H54 (cell line): ENCODE results near the gene JARID2.

Source experiments
- DNase-seq: peaks from one replicate; pipeline ENCODE4 v3.0.0; 2011; ENCODE audit warnings: low spot score, mixed read lengths; ENCODE audit not compliant: insufficient read length
- FAIRE-seq: peaks from 3 replicates; lab custom pipeline; 2011; peaks lifted over from hg19 to GRCh38; lab: Jason Lieb, UNC
- POLR2A ChIP-seq: IDR thresholded peaks from 2 replicates; pipeline ENCODE4 v1.6.1; 2011; ENCODE audit warnings: low read depth, mild to moderate bottlenecking, low read length

JARID2 gene

GRCh38 chr6:15359335-15359862 is 113.5 kb downstream of the JARID2 start:
- FAIRE-seq (no peak), DNase-seq (no peak)
- no peak for TF ChIP-seq POLR2A

GRCh38 chr6:15360300-15360699 is 114.4 kb downstream of the JARID2 start:
- FAIRE-seq (no peak), DNase-seq (no peak)
- TF ChIP-seq POLR2A: no peak

- DNase-seq (no peak), FAIRE-seq (no peak)
- no peak for TF ChIP-seq POLR2A
Measured at GRCh38 chr6:15361197-15361596, 115.3 kb downstream of the JARID2 start.

DNA sequence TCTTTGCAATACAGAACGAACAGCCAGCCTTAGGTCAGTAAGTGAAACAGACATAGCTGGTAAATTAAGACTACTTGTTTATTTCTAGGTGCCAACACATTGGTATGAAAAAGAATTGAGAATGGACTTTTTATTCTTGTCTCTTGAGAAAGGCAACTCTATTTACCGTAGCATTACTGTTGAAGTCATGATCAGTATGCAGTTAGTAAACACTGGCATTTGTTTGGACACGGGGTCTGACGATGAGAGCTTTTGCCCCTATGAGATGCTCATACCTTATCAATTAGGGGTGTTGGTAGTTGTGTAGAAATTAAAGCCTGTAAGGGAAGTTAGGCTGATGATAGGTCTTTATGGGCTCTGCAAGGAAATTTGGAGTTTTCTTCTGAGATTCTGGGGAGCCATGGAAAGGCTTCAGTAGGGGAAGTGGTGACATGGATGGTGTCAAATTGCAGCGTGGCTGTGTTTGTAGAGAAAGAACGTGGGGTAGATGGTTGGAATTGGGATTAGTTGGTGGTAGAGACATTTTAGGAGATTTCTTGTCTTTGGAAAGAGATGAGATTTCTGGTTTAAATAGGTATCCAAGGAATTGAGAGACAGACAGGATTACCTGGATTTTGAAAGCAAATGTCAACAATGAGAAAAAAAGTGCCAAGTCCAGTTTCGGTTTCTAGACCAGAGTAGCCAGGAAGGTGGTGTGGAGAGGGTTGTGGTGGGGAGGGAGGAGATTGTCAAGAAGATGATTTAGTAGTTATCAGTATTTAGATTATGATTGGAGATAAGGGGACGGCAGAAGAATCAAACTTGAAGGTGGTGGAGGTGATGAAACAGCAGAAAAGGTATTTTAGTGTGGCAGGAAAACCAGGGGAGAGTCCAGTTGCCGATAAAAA is 116.6 kb downstream of the JARID2 start:
- DNase-seq (no peak), FAIRE-seq (no peak)
- no peak for TF ChIP-seq POLR2A

GRCh38 chr6:15363164-15363522 is 117.3 kb downstream of the JARID2 start:
- TF ChIP-seq POLR2A: no peak

GRCh38 chr6:15363523-15364400 is 117.9 kb downstream of the JARID2 start:
- DNase-seq: no peak
- TF ChIP-seq POLR2A: no peak
- no peak for FAIRE-seq

More at GRCh38 chr6:15363164-15363522, 117.3 kb downstream of the JARID2 start:
- DNase-seq (no peak), FAIRE-seq (no peak)

DNA sequence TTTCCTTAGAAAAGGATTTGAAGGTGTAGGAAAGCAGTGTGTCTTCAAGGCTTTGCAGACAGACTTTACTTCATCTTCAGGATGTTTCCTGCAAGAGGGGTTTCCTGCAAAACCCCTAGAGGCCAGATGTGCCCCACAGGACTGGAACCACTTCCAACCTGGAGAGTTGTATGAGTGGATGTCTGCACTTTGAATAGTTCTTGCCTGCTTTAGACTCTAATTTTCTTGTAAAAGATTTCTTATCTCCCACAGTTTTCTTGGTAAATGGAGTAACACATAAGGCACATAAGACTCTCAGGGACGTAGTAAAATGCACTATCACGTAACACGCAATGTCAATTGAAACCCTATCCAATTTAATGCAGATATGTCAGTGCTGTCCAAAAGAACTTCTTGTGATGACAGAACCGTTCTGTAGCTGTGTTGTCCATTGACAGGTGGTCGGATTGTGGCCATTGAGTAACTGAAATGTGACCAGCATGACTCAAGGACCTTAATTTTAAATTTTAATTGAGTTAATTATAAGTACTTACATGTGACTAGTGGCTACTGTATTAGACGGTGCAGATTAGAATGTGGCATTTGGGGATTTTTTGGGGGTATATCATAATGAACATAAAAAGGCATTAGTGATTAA is 118.7 kb downstream of the JARID2 start:
- DNase-seq (no peak), FAIRE-seq (no peak)
- no peak for TF ChIP-seq POLR2A

GRCh38 chr6:15365273-15365687 is 119.4 kb downstream of the JARID2 start:
- no peak for DNase-seq
- TF ChIP-seq POLR2A: no peak
- no peak for FAIRE-seq

DNA sequence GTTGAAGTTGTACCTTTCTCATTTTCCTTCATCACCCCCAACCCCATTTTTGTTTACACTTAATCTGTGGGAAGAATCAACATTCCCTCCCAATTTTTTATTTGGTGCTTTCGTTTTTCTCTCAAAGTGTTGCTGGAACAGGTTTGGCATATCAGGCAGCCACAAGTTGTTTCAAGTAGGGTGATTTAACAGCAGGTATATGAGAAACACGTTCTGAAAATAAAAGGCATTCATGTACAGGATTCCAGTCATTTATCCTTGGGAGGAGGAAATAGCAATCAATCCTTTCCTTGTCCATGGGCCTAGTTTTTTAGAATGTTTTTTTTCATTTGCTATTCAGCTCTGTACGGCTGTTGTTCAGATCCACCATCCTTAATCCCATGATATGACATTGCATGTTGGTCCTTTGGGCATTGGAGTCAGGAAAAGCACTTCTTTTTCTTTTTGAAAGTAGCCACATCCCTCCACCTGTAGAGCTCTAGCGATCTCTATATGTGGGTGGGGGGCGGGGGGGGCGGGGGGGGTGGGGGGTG is 120.2 kb downstream of the JARID2 start:
- DNase-seq (no peak), FAIRE-seq (no peak)
- TF ChIP-seq POLR2A: no peak

DNA sequence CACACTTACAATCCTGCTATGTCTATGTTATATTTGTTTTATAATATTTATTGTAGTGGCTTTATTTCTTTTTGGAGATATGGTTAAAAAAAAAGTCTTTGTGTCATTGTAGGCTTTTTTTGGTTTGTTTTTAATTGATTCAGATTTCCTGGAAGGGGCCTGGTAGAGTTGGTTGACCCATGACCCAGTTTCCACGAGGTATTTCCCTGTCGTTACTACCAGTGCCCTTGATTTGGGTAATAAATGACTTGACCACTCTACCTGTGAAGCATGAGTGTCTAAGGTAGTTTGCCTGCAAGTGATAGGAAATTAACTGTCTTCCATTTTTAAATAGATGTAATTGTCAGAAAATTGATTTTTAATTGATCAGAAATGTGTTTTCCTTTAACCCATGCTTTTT is 121.0 kb downstream of the JARID2 start:
- no peak for TF ChIP-seq POLR2A
- DNase-seq (no peak), FAIRE-seq (no peak)

DNA sequence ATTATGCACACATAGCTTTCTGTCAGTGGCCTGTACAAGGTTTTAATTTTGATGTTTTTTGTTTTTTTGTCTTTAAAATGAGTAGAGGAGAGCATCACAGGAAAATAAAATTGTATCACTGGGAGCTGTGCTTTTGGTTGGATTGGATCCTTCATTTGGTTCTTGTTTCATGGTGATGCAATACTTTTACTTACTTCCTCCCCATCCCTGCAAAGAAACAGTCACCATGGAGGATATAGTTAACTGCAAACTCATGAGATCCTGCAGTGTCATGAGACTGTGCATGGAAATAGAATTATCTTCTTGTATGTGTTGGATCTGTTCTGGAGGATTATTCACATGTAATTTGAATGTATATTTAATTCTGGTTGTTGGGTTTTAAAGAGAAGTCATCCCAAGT is 122.3 kb downstream of the JARID2 start:
- no peak for DNase-seq
- no peak for FAIRE-seq
- TF ChIP-seq POLR2A: no peak

GRCh38 chr6:15368873-15369272 is 123.0 kb downstream of the JARID2 start:
- no peak for FAIRE-seq

DNA sequence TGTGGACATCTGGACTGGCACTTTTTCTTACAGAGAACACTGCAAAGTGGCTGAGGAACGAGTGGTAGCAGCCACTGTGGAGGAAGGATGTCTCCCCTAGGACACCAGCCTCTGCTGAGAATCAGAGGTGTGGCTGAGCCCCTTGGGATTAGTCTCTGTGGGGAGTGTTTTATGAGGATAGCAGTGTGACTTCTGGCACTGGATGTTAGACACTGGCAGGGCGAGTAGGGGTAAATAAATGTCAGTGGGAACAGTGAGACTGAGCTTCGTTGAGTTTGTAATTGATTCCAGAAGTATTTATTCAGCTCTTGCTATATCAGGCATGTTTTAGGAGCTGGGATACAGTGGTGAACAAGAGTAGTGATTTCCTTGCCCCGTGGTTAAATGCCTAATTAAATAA is 124.0 kb downstream of the JARID2 start:
- no peak for TF ChIP-seq POLR2A
- FAIRE-seq (no peak), DNase-seq (no peak)

More at GRCh38 chr6:15368873-15369272, 123.0 kb downstream of the JARID2 start:
- DNase-seq: no peak
- TF ChIP-seq POLR2A: no peak
